GM23248 (cell line): ENCODE results near the gene LRIG1. TPM values are rescaled to one million over a fixed set of nuclear protein-coding genes. Genes with fewer than 3 reads are reported as not detected.
A peak's percentile ranks its signal among the peaks of the same experiment; 100 is the strongest.

Experiments used
- DNase-seq: peaks from one replicate; pipeline ENCODE4 v3.0.0-alpha.2; 2015
- H2AFZ ChIP-seq: fragments of 200-600 bp; sonication (generic); 2 replicates; pipeline ENCODE4 v1.6.1; 2016; ENCODE audit warnings: antibody characterized with exemption
- H3F3A ChIP-seq: fragments of 200-600 bp; sonication (generic); 2 replicates; pipeline ENCODE4 v1.6.1; 2016; ENCODE audit warnings: mild to moderate bottlenecking, antibody characterized with exemption, mixed run types; ENCODE audit not compliant: insufficient read depth
- H3K27ac ChIP-seq: fragments of 200-600 bp; sonication (generic); 2 replicates; pipeline ENCODE4 v1.5.1; 2016; ENCODE audit warnings: mild to moderate bottlenecking
- H3K27me3 ChIP-seq: fragments of 200-600 bp; sonication (generic); replicated peaks from 2 replicates; pipeline ENCODE4 v1.6.1; 2016; ENCODE audit warnings: mild to moderate bottlenecking; ENCODE audit not compliant: insufficient read depth
- H3K36me3 ChIP-seq: fragments of 200-600 bp; sonication (generic); 2 replicates; pipeline ENCODE4 v1.6.1; 2016; ENCODE audit warnings: low read depth, mild to moderate bottlenecking
- H3K4me1 ChIP-seq: fragments of 200-600 bp; sonication (generic); 2 replicates; pipeline ENCODE4 v1.6.1; 2016; ENCODE audit warnings: mild to moderate bottlenecking; ENCODE audit not compliant: insufficient read depth
- H3K4me2 ChIP-seq: fragments of 200-600 bp; sonication (generic); one replicate; pipeline ENCODE4 v1.6.1; 2016; ENCODE audit warnings: mild to moderate bottlenecking; ENCODE audit not compliant: unreplicated experiment
- H3K4me3 ChIP-seq: fragments of 200-600 bp; sonication (generic); 2 replicates; pipeline ENCODE4 v1.5.1; 2016; ENCODE audit warnings: mild to moderate bottlenecking
- H3K79me2 ChIP-seq: fragments of 200-600 bp; sonication (generic); 2 replicates; pipeline ENCODE4 v1.6.1; 2016; ENCODE audit warnings: mild to moderate bottlenecking; ENCODE audit not compliant: insufficient read depth
- H3K9ac ChIP-seq: fragments of 200-600 bp; sonication (generic); 2 replicates; pipeline ENCODE4 v1.6.1; 2016; ENCODE audit warnings: mild to moderate bottlenecking
- H3K9me2 ChIP-seq: fragments of 200-600 bp; sonication (generic); 2 replicates; pipeline ENCODE4 v1.6.1; 2016; ENCODE audit warnings: mixed run types, mild to moderate bottlenecking, moderate library complexity; ENCODE audit not compliant: insufficient read depth
- H3K9me3 ChIP-seq: fragments of 200-600 bp; sonication (generic); one replicate; pipeline ENCODE4 v1.6.1; 2017; ENCODE audit warnings: low read depth
- H4K20me1 ChIP-seq: fragments of 200-600 bp; sonication (generic); 2 replicates; pipeline ENCODE4 v1.6.0; 2016; ENCODE audit not compliant: insufficient read depth
- EZH2 ChIP-seq: fragments of 200-600 bp; sonication (generic); IDR thresholded peaks from 2 replicates; pipeline ENCODE4 v1.6.1; 2018; ENCODE audit warnings: antibody characterized with exemption, mild to moderate bottlenecking; ENCODE audit not compliant: insufficient read depth, poor library complexity, severe bottlenecking
- EZH2phosphoT487 ChIP-seq: fragments of 200-600 bp; sonication (generic); IDR thresholded peaks from 2 replicates; pipeline ENCODE4 v1.6.1; 2018; ENCODE audit warnings: antibody characterized with exemption, moderate library complexity, mild to moderate bottlenecking, low read depth; ENCODE audit not compliant: insufficient read depth
- WGBS, 2 experiments: methylation state at CpG; one replicate each; pipeline ENCODE4 v1.1.6; 2015 to 2017; ENCODE audit warnings: low lambda C conversion rate in 2 of 2, low coverage in 1 of 2; ENCODE audit errors: missing lambda C conversion rate in 2 of 2; 5-methylcytosine and 5-hydroxymethylcytosine counted together
- in situ Hi-C: fragments of 300-500 bp; cut with MboI; formaldehyde crosslinking; loops from 2 replicates; pipeline ENCODE4 v1.15.0; 2020
- polyA plus RNA-seq: library from polyadenylated mRNA; unstranded; fragments of >200 nt; fragmentation: Nextera tagmentation; extraction: Ambion mirVana; gene quantifications from 2 replicates; pipeline ENCODE4 v1.2.1, GENCODE V29; 2016
- total RNA-seq: library from RNA; depleted of rRNA; stranded (reverse); fragments of >200 nt; shearing (Covaris generic); gene quantifications from 2 replicates; pipeline ENCODE4 v1.2.3, GENCODE V29; 2014

Gene LRIG1
- total and polyA plus RNA-seq, 2 experiments from 2014 or later = 3.1 to 6.5 TPM

GRCh38 chr3:66502245-66502874 is 1.5 kb upstream of the LRIG1 start:
- H4K20me1 ChIP-seq = no peaks in the 10 kb centered on the region
- H3K4me1 ChIP-seq = peaks cover 4% of the 10 kb centered on the region; the same call in 1 of the 2 replicates
- H3K36me3 ChIP-seq = no peaks in the 10 kb centered on the region
- H3F3A ChIP-seq = no peaks in the 10 kb centered on the region
- no peak for DNase-seq
- WGBS, 2 experiments = 84 to 88% methylated on average over 6 of the region's 6 CpGs
- in situ Hi-C loops = no loop called here
- H3K4me3 ChIP-seq = no peak overlapping the region
- peaks cover 18% of the 10 kb centered on the region for H3K27me3 ChIP-seq
- H3K9me2 ChIP-seq = no peaks in the 10 kb centered on the region
- H3K9ac ChIP-seq = no peak overlapping the region
- no peaks in the 10 kb centered on the region for H3K9me3 ChIP-seq
- no peak overlapping the region for H3K27ac ChIP-seq
- H3K4me2 ChIP-seq = no peak overlapping the region
- TF ChIP-seq EZH2 (no peak), EZH2phosphoT487 (no peak)
- peaks cover 21% of the 10 kb centered on the region for H3K79me2 ChIP-seq
- no peak overlapping the region for H2AFZ ChIP-seq

GRCh38 chr3:66501483-66502244 is 842 bp upstream of the LRIG1 start:
- no peak overlapping the region for H3K27ac ChIP-seq
- TF ChIP-seq EZH2 (no peak), EZH2phosphoT487 (no peak)
- peak overlapping the region; percentile 77 for H3K4me3 ChIP-seq
- H2AFZ ChIP-seq = peak overlapping the region; percentile 90
- H3K4me2 ChIP-seq = peak overlapping the region; percentile 92
- no peaks in the 10 kb centered on the region for H3K36me3 ChIP-seq
- no peaks in the 10 kb centered on the region for H3K9me3 ChIP-seq
- 23 to 24% methylated on average over 20 of the region's 20 CpGs for WGBS, 2 experiments
- H3K27me3 ChIP-seq = peaks cover 18% of the 10 kb centered on the region
- H4K20me1 ChIP-seq = no peaks in the 10 kb centered on the region
- no peaks in the 10 kb centered on the region for H3F3A ChIP-seq
- peak overlapping the region; percentile 43 for H3K9ac ChIP-seq
- in situ Hi-C loops = no loop called here
- peaks cover 28% of the 10 kb centered on the region for H3K79me2 ChIP-seq
- H3K4me1 ChIP-seq = peaks cover 4% of the 10 kb centered on the region; the same call in 1 of the 2 replicates
- no peaks in the 10 kb centered on the region for H3K9me2 ChIP-seq
- no peak for DNase-seq

DNA sequence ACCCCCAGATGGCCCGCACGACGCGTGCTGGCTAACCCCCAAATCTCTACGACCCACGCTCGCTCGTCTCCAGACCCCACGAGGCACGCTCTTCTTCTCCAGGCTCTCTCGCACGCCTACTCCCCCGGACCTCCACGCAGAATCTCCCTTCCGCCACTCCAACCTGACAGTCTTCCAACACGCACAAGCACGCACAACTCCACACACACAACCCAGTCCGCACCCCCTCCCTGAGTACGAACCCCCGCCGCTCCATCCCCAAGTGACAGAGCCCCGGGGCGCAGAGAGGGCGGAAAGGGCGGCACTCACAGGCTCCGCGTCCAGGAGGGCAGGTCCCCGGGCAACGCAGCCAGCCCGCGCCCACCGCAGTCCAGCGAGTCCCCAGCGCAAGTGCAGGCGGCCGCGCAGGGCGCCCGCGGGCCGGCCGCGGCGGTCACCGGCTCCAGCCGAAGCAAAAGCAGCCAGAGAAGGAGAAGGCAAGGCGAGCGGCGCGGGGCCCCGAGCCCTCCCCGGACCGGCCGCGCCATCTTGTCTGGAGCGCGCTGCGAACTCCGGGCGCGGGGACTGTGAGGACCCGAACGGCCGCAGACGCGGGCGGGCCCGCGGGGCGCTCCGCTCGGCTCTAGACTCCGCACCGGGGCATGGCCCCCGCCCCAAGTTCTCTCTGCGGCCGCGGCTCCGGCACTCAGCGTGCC is 794 bp downstream of the LRIG1 start:
- peak overlapping the region; percentile 80 for H3K4me2 ChIP-seq

DNA sequence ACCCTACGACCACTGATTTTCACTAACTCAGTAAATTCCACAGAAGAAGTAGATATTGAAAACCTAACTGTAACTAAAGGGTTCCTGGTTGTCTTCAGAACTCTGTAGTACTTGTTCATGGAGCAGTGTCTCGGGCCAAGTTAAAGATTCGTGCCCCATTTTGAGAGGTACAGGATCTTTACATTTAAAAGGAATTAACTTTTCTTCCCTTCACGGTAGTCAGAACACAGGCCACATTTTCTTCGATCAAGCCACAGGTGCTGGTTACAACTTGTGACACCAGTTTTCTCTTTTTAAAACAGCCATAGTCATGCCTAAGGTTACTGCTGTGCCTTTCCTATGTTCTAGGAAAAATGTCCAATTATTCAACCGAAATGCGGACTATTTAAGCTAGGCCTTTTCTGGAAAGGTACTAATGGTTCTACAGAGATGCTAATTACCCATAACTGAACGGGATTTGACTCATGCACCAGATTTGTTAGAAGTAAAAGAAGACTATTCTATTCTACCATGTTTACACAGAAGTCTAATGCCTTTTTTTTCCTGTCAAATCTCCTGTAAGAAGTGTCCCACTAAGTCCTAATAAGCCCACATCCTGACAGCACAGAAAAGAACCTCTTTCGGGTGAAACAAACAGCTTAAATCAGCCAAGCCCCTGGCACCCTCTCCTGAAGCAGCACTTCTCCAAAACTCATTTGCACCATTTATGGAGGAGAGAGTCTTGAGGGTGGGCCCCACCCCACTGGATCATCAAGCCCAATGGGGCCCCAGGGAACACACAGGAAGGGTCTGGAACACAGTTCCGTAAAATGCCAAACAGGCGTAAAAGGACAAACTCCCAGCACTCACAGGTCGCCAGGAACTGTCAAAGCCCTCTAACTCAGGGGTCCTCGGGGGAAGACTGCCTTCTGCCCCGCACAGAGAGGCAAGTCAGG is 1.9 kb downstream of the LRIG1 start:
- Histone ChIP-seq H3K9ac (peak overlapping the region; percentile 16; the same call in 1 of the 2 replicates), H3K9me3 (no peaks in the 10 kb centered on the region), H3K27ac (no peak overlapping the region), H3K9me2 (no peaks in the 10 kb centered on the region), H3K4me2 (peak overlapping the region; percentile 39), H3K27me3 (peaks cover 18% of the 10 kb centered on the region), H3K36me3 (no peaks in the 10 kb centered on the region), H3K4me1 (peaks cover 4% of the 10 kb centered on the region; the same call in 1 of the 2 replicates), H3F3A (no peaks in the 10 kb centered on the region), H3K79me2 (peaks cover 37% of the 10 kb centered on the region), H3K4me3 (peak overlapping the region; percentile 59), H2AFZ (peak overlapping the region; percentile 22; the same call in 1 of the 2 replicates), H4K20me1 (no peaks in the 10 kb centered on the region)
- in situ Hi-C loops = no loop called here
- WGBS, 2 experiments = 42 to 50% methylated on average over 14 of the region's 14 CpGs
- peak; percentile 10 for DNase-seq
- TF ChIP-seq EZH2phosphoT487 (no peak), EZH2 (no peak)

More for the DNA sequence above, 794 bp downstream of the LRIG1 start:
- Histone ChIP-seq H3K9ac (peak overlapping the region; percentile 71), H3K27me3 (peaks cover 18% of the 10 kb centered on the region), H3K4me1 (peaks cover 4% of the 10 kb centered on the region; the same call in 1 of the 2 replicates), H3K9me3 (no peaks in the 10 kb centered on the region), H3K79me2 (peaks cover 32% of the 10 kb centered on the region), H3K36me3 (no peaks in the 10 kb centered on the region), H3K9me2 (no peaks in the 10 kb centered on the region), H3K27ac (no peak overlapping the region), H2AFZ (peak overlapping the region; percentile 71), H3K4me3 (peak overlapping the region; percentile 81), H4K20me1 (no peaks in the 10 kb centered on the region), H3F3A (no peaks in the 10 kb centered on the region)
- peak; percentile 68 for DNase-seq
- WGBS, 2 experiments = 1% methylated on average over 50 to 70 of the region's 80 CpGs
- in situ Hi-C loops = no loop called here
- no peak for TF ChIP-seq EZH2phosphoT487
- no peak for TF ChIP-seq EZH2
